GM18517 (cell line): ENCODE measurements around the gene FEN1.
A peak's percentile ranks its signal among the peaks of the same experiment; 100 is the strongest.

Experiments
- ATAC-seq: cut with Tn5 transposase; IDR thresholded peaks from one replicate; pipeline ENCODE4 v1.9.1; 2021; ENCODE audit warnings: mild to moderate bottlenecking, moderate library complexity; ENCODE audit not compliant: unreplicated experiment

Gene FEN1, protein sequence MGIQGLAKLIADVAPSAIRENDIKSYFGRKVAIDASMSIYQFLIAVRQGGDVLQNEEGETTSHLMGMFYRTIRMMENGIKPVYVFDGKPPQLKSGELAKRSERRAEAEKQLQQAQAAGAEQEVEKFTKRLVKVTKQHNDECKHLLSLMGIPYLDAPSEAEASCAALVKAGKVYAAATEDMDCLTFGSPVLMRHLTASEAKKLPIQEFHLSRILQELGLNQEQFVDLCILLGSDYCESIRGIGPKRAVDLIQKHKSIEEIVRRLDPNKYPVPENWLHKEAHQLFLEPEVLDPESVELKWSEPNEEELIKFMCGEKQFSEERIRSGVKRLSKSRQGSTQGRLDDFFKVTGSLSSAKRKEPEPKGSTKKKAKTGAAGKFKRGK

DNA sequence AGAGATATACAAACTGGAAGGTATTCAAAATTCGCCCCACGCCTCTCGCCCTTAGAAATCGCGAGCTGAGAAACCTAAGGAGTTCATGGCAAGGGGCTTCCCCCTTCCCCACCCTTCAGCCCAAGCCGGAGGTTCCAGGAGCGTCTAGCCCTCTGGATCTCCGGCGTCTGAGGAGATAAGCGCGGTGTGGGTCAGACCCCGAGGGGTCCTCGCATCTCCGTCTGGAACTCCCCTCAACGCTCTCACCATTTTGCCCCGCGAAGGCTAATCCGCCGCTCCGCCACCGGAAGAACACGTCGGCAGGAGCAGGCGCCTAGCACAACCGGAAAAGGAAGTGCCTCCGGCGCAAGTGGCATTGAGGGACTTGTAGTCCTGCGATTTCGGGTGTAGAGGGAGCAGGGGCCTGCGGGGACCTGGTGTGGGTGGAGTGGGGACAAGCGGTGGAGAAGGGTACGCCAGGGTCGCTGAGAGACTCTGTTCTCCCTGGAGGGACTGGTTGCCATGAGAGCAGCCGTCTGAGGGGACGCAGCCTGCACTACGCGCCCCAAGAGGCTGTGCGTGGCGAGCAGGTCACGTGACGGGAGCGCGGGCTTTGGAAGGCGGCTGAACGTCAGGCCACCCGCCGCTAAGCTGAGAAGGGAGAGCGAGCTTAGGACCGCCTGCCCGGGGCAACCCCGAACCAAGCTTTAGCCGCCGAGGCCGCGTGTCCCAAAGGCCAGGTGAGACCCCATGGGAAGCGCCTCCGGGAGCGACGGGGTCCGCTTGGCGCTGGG, at the start of gene FEN1, which contains the start of gene TMEM258:
Gene FEN1, plus strand, starts transcription at position 602 of the 773 bp plus-strand sequence. CDS start 2,451 bp downstream, outside the sequence.
Gene TMEM258, minus strand, starts transcription at position 290 of the 773 bp plus-strand sequence. Its CDS starts 41 bp downstream, at position 249.
- ATAC-seq = peak; percentile 82

DNA sequence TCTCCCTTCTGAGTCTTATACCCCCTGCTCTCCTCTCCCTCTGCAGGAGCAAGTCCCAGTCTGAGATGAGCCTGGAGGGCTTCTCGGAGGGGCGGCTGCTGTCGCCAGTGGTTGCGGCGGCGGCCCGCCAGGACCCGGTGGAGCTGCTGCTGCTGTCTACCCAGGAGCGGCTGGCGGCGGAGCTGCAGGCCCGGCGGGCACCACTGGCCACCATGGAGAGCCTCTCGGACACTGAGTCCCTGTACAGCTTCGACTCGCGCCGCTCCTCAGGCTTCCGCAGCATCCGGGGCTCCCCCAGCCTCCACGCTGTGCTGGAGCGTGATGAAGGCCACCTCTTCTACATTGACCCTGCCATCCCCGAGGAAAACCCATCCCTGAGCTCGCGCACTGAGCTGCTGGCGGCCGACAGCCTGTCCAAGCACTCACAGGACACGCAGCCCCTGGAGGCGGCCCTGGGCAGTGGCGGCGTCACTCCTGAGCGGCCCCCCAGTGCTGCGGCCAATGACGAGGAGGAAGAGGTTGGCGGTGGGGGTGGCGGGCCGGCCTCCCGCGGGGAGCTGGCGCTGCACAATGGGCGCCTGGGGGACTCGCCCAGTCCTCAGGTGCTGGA, 49.1 kb upstream of the FEN1 start:
- ATAC-seq = no peak

DNA sequence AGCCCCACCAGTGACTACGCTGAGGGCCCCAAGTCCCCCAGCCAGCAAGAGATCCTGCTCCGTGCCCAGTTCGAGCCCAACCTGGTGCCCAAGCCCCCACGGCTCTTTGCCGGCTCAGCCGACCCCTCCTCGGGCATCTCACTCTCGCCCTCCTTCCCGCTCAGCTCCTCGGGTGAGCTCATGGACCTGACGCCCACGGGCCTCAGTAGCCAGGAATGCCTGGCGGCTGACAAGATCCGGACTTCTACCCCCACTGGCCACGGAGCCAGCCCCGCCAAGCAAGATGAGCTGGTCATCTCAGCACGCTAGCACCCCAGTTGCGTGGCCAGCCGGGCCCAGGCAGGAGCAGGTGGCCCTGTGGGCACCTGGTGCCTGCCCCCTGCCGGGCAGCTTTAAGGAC, 48.5 kb upstream of the FEN1 start:
- no peak for ATAC-seq

DNA sequence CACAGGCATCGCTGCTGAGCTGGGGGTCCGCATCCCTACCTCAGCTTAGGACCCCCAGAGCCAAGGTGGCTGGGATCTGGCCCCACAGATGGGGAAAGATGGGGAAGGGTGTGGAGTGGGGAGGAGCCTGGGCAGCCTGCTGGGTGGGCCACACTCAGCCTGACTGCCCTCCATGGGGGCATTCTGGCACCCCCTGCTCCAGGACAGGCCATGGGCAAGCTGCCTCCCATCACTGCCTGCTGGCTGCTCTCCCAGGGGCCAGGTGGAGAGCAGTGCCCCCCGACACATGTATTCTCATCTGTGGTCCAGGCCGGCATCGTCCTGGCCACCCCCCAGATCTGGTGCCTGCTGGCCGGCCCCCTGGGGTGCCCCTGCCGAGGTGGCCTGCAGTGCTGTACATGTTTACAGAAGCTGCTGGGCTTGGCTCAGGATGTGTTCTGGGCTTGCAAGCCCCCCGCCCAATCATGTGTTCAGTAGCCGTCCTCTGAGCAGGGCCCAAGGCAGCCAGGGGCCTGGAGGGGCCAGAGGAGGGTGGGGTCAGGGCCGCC, 48.0 kb upstream of the FEN1 start:
- no peak for ATAC-seq

DNA sequence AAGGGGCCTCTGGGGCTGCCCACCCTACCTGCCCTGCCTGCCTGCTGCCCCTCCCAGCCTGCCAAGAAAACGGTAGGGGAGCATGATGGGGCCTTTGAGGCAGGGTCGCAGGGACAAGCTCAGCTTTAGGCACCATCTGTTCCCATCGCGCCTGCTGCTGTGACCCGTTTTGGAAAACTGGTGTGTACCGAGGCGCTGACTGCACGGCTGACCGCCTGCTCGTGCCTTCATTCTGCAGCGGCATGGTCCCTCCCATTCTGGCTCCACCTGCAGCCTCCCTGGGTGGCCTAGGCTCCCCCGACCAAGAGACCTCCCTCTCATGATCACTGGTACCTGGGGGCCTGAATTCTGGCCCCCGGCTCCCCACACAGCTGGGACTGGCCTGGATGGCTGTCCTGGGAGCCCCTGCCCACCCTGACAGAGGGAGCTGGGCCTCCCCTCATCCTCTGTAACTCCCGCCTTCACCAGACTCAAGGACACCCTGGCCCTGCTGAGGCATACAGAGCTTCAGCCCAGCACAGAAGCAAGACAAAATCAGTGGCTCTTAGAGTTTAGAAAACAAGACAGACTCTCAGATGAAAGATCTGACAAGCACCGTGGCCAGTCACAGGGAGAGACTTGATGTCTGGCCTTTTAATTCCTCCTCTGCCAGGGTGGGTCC, 46.8 kb upstream of the FEN1 start:
- no peak for ATAC-seq

DNA sequence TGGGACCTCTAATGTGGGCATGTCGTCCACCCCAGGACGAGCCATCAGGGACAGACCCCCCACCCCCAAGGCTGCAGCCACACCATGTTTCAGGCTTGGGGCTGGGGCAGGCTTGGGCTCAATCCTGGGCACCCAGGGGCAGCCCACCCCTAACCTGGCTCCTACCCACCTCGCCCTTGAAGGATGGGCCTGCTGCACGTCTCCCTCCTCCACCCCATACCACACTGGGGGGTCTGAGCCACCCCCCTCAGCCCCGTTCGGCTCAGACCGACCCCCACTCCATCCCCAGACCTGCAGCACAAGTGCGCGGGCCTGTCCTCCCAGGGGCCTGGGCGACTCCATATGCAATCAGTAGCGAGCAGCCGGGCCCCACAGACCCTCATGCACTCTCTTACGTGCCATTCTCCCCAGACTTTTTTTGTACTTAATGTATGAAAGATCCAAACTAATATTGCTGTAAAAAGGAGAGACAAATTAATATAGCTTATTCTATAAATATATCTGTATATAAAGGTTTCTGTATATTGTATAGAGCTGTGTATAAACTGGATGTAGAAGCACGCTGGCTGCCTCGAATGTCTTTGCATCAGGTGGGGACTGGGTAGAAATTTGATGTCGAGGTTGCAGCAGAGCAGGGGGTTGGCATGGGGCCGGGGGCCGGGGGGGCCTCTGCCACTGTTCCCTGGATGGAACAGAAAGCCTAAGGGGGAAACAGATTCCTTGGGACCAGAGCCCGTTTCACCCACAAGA, 46.1 kb upstream of the FEN1 start:
- no peak for ATAC-seq

DNA sequence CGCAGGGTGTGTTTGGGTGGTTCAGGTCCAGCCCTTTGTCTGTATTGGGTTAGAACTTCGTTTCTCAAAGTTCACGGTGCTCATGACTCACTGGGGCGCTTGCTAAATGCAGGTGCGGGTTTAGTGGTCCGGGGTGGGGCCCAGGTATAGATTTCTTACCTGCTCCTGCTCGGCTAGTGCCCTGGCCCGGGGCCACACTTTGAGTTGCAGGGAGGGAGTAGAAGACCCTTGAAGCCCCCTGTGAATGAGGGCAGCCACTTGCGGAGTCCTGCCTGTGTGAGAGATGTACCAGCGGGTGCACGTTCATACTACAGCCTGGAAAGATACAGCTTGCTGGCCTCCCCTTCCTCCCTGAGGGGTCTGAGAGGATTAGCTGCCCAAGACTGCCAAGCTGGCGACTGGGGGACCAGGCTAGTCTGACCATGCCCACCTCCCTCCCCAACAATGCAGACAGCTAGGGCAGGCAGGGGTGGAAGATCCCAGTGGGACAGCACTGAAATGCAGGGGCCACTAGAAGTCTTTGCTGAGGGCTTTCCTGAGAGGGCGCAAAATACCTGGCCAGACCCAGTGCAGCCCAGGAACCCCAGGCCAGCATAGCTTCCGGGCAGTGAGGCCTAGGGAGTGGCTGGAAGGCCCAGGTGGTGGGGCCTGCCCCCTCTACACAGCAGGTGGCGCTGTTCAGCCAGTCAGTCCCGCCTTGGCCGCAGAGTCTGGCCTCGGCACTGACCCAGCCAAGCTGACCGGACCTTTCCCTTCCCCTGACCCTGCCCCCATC, 45.3 kb upstream of the FEN1 start:
- ATAC-seq = no peak

DNA sequence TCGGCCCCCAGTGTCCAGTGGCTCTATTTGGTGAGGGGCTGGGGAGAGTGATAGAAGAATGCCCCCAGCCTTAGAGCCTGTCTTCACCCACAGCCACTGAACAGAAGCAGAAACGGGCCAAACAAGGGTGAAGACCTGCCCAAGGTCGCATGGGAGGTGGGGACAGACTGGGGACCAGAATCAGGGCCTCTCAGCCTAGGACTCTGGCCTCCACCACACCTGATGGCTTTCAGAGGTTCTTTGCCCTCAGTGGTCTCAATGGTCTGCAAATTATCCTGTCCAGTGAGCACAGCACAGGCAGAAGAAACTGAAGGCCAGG, 44.8 kb upstream of the FEN1 start:
- no peak for ATAC-seq

DNA sequence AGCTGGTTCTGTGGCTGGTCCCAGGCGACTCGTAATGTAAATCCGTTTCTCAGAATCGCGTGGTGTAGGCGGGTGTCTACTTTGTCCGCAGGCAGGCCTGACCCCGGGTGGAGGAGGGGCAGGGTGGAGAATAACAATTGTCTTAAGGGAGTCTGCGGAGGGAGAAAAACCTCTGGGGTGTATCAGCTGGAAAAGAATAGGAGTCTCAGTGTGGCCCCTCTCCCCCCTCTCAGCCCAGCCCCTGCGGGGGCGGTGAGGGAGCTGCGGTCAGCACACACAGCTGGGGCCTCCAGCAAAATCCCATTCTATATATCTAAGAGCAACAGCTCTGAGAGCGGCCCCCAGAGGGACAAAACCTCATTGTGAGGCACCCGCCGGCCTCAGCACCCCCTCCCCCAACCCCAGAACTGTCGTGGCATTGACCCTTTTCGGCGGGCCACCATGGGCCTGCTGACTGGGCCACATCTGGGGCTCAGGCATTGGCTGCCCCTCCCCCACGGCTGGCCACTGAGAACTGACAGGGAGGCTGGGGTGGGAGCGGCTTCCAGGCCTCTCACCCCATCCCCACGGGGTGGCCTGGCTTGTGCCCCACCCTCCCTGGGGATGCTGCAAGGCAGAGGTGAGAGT, 43.0 kb upstream of the FEN1 start:
- no peak for ATAC-seq

DNA sequence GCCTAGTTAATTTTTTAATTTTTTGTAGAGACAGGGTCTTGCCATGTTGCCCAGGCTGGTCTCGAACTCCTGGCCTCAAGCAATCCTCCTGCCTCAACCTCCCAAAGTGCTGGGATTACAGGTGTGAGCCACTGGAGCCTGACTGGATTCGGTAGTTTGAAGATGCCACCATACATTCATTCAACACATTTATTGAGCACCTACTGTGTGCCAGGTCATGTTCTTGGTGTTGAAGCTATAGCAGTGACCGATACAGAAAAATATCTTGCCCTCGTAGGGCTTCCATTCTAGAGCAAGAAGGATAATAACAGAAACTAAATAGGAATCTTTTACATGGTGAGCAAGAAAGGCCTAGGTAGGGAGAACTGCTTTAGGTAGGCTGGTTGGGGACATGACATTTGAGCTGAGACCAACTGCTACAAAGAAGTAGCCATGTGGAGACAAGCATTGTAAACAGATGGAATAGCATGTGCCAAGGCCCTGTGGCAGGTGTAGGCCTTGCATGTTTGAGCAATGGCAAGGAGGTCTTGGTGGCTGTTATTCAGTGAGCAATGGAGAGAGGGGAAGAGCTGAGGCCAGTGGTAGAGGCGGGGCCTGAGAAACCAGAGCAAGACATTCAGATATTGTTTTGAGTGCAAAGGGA, 42.0 kb upstream of the FEN1 start:
- no peak for ATAC-seq

DNA sequence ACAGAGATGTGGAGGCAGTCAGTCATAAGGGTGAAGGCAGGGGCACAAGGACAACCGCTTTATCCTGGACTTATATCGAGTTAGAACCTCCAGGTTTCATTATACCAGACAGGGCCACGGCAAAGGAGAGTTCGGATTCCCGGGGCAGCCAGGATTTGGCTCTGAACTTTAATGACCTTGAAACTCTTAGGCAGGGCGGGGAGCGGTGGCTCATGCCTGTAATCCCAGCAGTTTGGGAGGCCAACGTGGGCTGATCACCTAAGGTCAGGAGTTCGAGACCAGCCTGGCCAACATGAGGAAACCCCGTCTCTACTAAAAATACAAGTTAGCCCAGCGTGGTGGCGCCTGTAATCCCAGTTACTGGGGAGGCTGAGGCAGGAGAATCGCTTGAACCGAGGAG, 41.3 kb upstream of the FEN1 start:
- no peak for ATAC-seq

DNA sequence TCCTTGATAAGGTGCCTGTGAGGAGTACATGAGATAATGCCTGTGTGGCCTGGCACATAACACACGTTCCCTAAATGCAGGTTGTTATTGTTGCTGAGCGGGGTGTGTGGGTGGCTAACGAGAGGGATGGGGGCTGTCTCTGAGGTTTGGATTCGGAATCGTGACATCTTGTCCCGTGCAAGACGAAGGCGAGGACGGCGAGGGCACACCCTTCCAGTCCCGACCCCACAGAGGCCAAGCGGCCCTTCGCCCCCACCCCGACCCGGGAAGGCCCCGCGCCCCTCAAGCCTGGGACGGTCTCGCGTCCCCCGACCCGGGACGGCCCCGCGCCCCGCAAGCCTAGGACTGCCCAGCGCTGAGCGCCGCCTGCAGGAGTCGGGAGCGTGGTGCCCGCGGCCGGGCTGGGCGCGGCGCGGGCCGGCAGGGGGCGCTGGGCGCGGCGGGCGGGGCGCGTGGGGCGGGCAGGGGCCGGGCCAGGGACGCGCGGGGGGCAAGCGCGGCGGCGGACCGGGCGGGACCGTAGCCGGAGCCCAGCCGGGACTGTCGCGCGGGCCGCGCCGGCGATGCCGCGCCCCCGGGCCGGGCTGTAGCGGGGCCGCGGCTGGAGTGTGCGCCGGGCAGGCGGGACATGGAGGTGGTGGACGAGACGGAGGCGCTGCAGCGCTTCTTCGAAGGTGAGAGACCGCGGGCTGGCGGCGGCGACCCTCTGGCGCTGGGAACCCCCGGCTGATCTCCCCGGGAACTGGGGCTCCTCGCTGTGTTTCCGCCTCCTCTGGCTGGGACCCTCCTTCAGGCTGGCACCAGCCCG, 40.4 kb upstream of the FEN1 start, which contains the start of gene MYRF:
Gene MYRF, plus strand, starts transcription at position 520 of the 808 bp plus-strand sequence. Its CDS starts 109 bp downstream, at position 629.
- ATAC-seq = no peak

DNA sequence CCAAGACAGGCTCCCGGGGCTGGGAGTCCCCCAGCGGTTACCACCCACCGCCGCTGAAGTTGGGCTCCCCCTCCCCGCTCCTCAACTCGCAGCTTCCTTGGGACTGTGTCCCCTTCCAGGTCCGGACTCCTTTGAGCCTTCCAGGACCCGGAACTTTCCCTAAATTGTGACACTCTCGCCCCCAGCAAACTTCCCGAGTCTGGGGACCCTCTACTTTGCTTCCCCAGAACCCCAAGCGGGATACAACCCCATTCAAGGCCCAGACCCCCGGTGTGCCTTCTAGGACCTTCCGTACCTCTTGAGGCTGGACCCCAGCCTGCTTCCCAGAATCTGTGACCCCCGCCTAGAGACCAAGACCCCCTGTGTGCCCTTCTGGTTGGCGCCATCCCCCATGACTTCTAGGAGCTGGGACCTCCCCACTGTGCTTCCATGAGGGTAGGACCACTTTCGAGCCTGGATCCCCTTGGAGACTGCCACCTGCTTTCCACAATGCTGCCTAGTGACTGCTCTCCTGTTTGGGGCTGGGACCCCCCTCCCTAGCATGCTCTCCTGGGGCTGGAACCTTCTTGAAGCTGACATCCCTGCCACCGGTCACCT, 39.7 kb upstream of the FEN1 start:
- no peak for ATAC-seq

DNA sequence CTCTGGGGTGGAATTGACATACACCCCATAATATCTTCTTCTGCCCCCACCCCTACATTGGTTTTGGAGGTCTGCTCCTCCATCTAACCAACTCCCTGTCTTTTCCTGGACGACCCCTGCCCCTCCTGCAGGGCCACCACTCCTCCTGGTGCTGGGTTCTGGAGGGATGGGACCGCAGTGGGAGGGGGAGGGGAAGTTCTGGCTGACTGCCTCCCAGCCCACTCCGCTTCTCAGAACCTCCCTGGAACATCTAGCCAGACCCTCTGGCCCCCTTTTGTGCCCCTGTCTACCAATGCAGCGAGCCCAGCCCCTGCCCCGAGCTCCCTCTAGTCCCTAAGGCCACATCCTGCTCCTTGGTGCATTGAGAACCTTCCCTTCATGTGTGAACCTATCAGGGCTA, 39.0 kb upstream of the FEN1 start:
- ATAC-seq = no peak

DNA sequence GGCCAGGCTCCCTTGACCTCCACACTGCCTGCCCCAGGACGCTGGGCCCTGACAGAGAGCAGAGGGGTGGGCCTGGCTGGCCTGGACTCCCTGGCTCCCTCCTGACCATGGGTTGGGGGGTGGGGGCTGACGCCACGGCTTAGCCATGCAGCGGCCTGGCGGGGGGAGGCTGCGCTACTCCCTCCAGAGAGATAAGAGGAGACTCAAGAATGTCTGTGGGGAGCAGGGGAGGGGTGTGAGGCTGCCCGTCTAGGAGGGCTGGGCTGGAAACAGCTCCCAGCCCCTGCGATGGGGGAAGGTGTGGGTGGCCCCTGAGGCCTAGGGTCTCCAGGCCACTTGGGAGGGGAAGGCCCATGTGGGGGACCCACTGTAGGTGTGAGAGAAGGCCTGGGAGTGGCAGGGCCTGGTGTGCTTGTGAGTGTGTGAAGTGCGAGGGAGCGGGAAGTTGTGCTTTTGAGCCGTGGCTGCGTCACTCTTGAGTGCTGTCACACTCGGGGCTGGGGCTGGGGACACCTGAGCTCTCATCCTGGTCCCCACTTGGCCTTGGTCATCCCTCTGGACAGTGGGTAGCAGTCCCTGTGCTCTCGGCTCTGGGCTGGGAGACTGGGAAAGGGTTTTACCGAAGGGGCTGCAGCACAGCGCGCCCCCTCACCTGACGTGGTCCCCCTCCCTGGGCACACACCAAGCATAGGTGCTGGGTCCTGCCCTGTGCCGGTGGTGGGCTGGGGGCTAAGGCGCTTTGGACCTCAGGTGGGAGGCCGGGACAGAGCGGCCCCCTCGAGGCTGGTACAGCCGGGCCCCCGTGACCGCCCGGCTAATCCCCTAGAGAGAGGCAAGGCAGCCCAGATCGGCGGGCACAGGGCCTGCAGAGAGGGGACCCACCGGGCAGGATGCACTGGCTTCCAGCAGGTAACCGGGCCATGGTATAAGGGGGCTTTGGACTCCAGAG, 37.9 kb upstream of the FEN1 start:
- no peak for ATAC-seq

DNA sequence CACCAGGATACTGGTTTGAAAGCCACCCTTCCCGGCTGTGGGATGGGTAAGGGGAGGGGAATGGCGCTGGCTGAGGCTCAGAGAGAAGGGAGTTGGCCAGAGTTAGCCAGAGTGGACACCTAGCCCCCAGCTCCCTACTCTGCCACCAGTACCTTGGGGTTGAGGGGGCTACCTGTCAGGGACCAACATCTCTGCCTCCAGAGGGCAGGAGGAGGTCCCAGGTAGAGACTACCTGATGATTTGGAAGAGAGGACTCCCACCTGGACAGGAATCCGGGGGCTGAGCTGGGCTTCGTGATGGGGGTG, 36.6 kb upstream of the FEN1 start:
- no peak for ATAC-seq
